Lower leg skin (tissue), 4 donors: ENCODE measurements around the gene DNAJC22. TPM values are rescaled to one million over a fixed set of nuclear protein-coding genes. Genes with fewer than 3 reads are reported as not detected.

Experiments used
- DNase-seq, 2 donors: peaks; one replicate each; pipeline ENCODE4 v3.0.0-alpha.2; 2019; ENCODE audit warnings: low spot score in 2 of 2
- H3K4me3 ChIP-seq: fragments of 200-600 bp; sonication (generic); 2 replicates; pipeline ENCODE4 v1.5.1; 2017; ENCODE audit warnings: mild to moderate bottlenecking, low read depth; ENCODE audit not compliant: poor library complexity, severe bottlenecking
- CTCF ChIP-seq, 3 donors: fragments of 450-650 bp; IDR thresholded peaks; one replicate each; pipeline ENCODE4 v1.5.1; 2016; ENCODE audit warnings: antibody characterized with exemption in 3 of 3, mild to moderate bottlenecking in 3 of 3, moderate library complexity in 2 of 3
- POLR2A ChIP-seq, 2 donors: fragments of 450-650 bp; IDR thresholded peaks; one replicate each; pipeline ENCODE4 v1.6.1; 2016 to 2017; ENCODE audit warnings: antibody characterized with exemption in 2 of 2, mild to moderate bottlenecking in 1 of 2, moderate library complexity in 1 of 2
- WGBS, 2 donors: methylation state at CpG; one replicate each; pipeline ENCODE4 v1.1.5; 2018; 5-methylcytosine and 5-hydroxymethylcytosine counted together
- intact Hi-C: fragments of 100-400 bp; cut with DNase I; formaldehyde crosslinking; loops from one replicate; pipeline ENCODE4 v1.15.0; 2023; ENCODE audit warnings: low total_unique reads
- total RNA-seq, 4 donors: library from RNA; depleted of rRNA; stranded (reverse); fragments of >200 nt; gene quantifications; one replicate each; pipeline ENCODE4 v1.1.0, GENCODE V29; 2016

DNAJC22 gene
- total RNA-seq, 4 donors from 2014 or later: 0.21 to 0.52 (median 0.35) TPM

- intact Hi-C loops: no loop called here
- no peak for DNase-seq
- 68 to 87% methylated on average over 2 of the region's 2 CpGs for WGBS, 2 donors
- no peak for TF ChIP-seq CTCF (IDR thresholded peaks at IDR 0.05)
- no peak for TF ChIP-seq POLR2A (IDR thresholded peaks at IDR 0.05)
- H3K4me3 ChIP-seq: no peak overlapping the region
Observed at GRCh38 chr12:49352351-49352750, 5.7 kb downstream of the DNAJC22 start.

- TF ChIP-seq CTCF (IDR thresholded peaks at IDR 0.05) (no peak), POLR2A (IDR thresholded peaks at IDR 0.05) (no peak)
- 90 to 93% methylated on average over 10 of the region's 10 CpGs for WGBS, 2 donors
- no peak overlapping the region for H3K4me3 ChIP-seq
- intact Hi-C loops: loop anchor here (5.0 kb wide), 1 partner anchor 156 kb away; no protein-coding TSS in a partner anchor
- no peak for DNase-seq
Observed at GRCh38 chr12:49355913-49356312, 9.2 kb downstream of the DNAJC22 start.

GRCh38 chr12:49357103-49357678 lies 10.5 kb downstream of the DNAJC22 start:
- DNase-seq: no peak
- WGBS, 2 donors: 26 to 27% methylated on average over 3 of the region's 3 CpGs
- intact Hi-C loops: loop anchor here (5.0 kb wide), 1 partner anchor 155 kb away; no protein-coding TSS in a partner anchor
- H3K4me3 ChIP-seq: no peak overlapping the region
- TF ChIP-seq CTCF (IDR thresholded peaks at IDR 0.05): no peak

- no peak for DNase-seq
- TF ChIP-seq POLR2A (IDR thresholded peaks at IDR 0.05): no peak
- peak in 1 of 3 donors; percentile 63 for TF ChIP-seq CTCF (IDR thresholded peaks at IDR 0.05)
- H3K4me3 ChIP-seq: no peak overlapping the region
- WGBS, 2 donors: 7 to 11% methylated on average over 7 of the region's 7 CpGs
- intact Hi-C loops: loop anchor here (5.0 kb wide), 1 partner anchor 154 kb away; no protein-coding TSS in a partner anchor
Observed at GRCh38 chr12:49358483-49359141, 11.9 kb downstream of the DNAJC22 start.

- intact Hi-C loops: loop anchor here (5.0 kb wide), 1 partner anchor 153 kb away; no protein-coding TSS in a partner anchor
- H3K4me3 ChIP-seq: no peak overlapping the region
- TF ChIP-seq CTCF (IDR thresholded peaks at IDR 0.05) (no peak), POLR2A (IDR thresholded peaks at IDR 0.05) (no peak)
- WGBS, 2 donors: 62 to 70% methylated on average over 7 of the region's 7 CpGs
- no peak for DNase-seq
Observed at GRCh38 chr12:49359671-49360070, 13.0 kb downstream of the DNAJC22 start.
